ENCODE data around the gene LAMB3.
"Not testable (repeated sequence)": the region's sequence is repeated elsewhere in the genome, so short reads cannot be mapped to it uniquely, and the experiment has no call there.

Gene LAMB3
- total RNA-seq: 0 to 0.84 reads per million in 2 donors

- no peak for DNase-seq
Measured at GRCh38 chr1:209652121-209652735, at the start of gene LAMB3. Gene LAMB3 (minus strand): TSS chr1:209652425. CDS start chr1:209650944, 1,481 bp downstream.

DNA sequence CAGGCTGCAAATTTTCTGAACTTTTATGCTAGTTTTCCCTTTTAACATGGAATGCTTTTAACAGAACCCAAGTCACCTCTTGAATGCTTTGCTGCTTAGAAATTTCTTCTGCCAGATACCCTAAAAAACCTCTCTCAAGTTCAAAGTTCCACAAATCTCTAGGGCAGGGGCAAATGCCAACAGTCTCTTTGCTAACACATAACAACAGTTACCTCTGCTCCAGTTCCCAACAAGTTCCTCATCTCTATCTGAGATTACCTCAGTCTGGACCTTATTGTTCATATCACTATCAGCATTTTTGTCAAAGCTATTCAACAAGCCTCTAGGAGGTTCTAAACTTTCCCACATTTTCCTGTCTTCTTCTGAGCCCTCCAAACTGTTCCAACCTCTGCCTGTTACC, 48.5 kb upstream of the LAMB3 start:
- DNase-seq: not testable (repeated sequence)

- DNase-seq: no peak
Measured at GRCh38 chr1:209697126-209697525, 44.9 kb upstream of the LAMB3 start.

DNA sequence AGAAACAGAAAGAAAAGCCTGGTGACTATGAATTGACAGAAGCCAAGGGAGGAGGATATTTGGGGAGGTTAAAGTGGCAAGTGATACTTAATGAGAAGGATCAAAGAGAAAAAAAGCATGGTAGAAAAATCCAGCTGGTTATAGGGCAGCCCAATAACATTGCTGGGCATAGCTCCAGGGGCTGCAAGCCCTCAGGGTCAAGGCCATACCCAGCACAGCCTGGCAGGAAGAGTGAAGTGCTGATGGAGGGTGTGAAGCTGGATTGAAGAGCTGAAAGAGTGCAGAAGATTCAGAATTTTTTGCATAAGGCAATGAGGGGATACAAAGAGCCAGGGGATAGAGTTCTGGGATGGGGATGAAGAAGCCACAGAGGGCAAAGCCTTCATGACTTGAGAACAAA, 44.4 kb upstream of the LAMB3 start:
- DNase-seq: no peak

GRCh38 chr1:209692745-209693504, 40.7 kb upstream of the LAMB3 start:
- peak; percentile 66 for DNase-seq

DNA sequence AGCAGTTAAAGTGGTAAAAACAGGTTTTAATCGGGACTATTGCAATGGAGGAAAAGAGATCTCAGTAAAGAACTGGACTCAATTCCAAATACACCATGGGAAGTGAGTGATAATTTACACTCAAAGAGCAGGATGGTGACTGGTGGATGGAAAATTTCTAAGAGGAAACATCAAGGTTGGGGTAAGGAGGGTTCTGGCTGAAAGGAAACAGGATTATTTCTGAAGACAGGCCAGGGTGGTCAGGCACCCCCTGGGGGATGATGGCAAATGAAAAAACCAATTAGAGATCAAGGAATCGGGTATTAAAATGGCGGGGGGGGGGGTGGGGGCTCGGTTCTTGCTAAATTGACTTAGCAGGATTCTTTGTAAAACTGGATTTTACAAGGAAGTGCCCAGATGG, 40.1 kb upstream of the LAMB3 start:
- DNase-seq: no peak

DNA sequence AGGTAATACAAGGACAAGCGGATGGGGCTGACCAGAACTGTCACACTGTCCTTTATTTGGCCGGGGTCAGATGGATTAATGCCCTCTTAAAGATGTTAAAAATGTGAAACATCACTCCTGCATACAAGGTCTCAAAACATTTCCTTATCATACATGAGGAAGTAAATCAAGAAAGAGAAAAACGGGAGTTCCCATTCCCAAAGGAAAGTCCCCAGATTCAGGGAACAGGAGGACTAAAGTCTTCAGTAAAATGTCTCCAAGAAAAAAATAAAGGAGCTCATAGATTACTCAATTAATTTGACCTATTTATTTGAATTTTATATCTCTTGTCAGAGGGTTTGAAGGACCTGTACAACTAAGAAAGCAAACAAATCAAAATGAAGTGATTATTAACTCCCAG, 39.0 kb upstream of the LAMB3 start:
- DNase-seq: no peak

- no peak for DNase-seq
Measured at GRCh38 chr1:209689477-209689876, 37.3 kb upstream of the LAMB3 start.

- DNase-seq: no peak
Measured at GRCh38 chr1:209688746-209689234, 36.6 kb upstream of the LAMB3 start.

- DNase-seq: no peak
Measured at GRCh38 chr1:209686322-209686721, 34.1 kb upstream of the LAMB3 start.

- DNase-seq: no peak
Measured at GRCh38 chr1:209685821-209686220, 33.6 kb upstream of the LAMB3 start.

DNA sequence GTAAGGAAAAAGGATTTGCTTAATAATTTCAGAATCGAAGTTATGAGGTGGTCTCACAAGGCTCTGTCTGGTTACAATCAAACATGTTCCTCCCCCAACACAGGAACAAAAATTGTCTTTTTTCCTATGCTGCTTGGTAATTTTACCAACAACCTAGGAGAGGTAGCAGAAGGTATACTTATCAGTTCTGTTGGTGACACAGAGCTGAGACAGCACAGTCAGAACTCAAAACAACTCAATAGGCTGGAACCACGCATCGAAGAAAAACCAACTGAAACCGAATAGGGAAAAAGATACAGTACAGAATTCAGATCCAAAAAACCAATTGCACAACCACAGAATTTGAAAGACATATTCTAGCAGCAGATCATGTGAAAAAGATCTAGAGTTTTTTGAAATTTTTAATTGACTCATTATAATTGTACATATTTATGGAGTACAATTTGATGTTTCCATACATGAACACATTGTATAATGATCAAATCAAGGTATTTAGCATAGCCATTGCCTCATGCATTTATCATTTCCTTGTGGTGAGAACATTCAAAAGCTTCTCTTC, 26.8 kb upstream of the LAMB3 start:
- no peak for DNase-seq

DNA sequence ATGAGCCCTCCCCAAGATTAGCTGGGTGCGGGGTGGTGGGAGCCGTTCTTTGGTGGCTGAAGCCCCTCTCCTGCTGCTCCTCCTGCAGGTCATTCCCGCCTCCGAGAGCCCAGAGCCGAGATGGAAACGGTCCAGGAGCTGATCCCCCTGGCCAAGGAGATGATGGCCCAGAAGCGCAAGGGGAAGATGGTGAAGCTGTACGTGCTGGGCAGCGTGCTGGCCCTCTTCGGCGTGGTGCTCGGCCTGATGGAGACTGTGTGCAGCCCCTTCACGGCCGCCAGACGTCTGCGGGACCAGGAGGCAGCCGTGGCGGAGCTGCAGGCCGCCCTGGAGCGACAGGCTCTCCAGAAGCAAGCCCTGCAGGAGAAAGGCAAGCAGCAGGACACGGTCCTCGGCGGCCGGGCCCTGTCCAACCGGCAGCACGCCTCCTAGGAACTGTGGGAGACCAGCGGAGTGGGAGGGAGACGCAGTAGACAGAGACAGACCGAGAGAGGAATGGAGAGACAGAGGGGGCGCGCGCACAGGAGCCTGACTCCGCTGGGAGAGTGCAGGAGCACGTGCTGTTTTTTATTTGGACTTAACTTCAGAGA, 23.4 kb upstream of the LAMB3 start:
- no peak for DNase-seq

DNA sequence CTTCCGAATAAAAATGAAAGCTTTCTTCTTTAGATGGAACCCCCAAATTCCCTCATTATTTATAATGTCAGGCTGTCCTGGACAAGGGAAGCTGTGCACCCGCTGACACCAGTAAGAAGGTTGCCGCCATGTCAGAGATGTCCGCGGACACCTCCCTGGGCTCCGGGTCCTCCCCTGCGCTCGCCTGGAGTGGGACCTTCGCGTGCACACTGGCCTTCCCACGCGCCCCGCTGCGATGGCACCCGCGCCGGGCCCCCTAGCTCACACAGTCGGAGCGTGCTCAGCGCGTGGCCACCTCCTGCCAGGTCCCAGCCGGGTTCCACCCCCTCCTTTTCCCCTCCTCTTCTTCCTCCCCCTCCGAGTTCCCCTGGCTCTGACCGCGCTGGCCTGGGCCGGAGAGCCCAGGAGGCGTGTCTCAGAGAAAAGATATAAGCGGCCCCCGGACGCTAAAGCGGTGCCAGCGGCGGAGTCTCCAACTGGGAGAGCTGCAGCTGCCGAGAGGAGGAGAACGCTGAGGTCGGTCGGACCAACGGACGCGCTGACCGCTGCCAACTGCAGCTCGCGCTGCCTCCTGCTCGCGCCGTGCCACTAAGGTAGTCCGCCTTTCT, 22.8 kb upstream of the LAMB3 start, which contains the start of gene G0S2:
Gene G0S2 (plus strand): TSS at position 456 of the 608 bp plus-strand sequence. CDS start 273 bp downstream, outside the sequence.
- DNase-seq: no peak

DNA sequence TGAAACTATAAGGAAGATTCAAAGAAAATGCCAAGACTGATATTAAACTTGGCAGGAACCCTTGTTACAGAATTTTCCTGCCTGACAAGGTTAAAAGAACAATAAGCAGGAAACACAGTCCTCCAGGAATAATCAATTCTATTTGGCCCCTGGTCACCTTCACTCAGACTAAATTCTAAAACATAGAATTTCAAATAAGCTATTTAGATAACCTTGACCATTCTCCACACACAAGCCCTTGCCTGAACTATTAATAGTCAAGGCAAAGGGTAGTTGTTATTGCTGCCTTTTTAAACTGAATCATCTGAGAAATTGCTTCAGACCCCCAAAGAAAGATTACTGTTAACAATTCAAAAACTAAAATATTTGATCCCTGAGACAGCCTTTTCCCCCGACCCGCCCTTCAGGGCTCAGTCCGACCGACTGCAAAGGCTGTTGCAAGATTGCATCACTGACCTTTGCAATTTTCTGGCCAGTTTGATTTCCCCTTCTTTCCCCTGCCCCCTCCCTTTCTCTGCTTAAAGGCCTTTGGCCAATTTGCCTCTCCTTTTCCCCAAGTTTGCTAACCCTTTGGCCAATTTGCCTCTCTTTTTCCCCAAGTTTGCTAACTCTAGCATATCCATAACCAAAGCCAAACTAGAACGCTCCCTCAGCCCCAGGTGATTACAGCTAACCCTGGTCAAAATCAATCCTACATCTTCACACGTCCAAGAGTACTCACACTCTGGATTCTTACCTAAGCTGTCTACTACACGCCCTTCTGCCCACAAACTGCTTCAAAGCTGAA, 21.6 kb upstream of the LAMB3 start:
- DNase-seq: no peak

DNA sequence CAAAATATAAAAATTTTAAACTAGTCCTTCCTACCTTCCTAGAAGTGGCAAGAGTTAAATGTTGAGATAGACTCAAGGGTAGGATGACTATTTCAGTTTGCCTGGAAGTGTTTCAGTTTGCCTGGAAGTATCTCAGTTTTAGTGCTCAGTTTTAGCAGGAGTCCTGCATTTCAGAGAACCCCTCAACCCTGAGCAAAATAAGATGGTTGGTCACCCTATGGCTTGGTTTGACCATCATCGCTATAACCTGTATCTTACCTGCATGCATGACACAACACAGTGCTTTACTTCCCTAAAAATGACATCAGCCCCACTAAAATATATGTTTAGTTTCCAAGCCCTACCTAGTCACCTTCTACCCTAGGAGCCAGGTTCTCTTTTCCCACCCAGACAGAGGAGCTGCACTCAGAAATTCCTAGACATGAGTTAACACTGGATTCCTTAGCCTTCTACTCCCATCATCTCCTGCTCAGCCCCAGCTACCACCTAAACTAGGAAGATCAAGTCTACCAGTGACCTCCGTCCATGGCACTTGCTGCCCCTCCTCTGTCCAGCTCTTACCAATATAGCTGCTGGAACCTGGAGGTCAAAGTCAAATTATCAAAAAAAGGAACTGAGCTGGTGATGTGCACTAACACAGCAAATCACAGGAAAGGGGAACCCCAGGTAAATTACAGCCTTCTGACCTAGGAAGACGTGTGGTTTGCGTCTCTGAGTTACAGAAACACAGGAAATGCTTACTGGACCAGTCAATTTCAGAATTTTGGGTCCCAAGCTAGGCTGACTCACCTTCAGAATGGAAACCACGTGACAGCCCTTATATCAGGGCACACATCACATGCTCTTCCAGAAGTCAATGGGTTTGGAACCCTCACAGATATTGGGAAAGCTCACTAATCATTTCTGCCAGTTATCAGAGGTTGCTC, 20.7 kb upstream of the LAMB3 start:
- no peak for DNase-seq

DNA sequence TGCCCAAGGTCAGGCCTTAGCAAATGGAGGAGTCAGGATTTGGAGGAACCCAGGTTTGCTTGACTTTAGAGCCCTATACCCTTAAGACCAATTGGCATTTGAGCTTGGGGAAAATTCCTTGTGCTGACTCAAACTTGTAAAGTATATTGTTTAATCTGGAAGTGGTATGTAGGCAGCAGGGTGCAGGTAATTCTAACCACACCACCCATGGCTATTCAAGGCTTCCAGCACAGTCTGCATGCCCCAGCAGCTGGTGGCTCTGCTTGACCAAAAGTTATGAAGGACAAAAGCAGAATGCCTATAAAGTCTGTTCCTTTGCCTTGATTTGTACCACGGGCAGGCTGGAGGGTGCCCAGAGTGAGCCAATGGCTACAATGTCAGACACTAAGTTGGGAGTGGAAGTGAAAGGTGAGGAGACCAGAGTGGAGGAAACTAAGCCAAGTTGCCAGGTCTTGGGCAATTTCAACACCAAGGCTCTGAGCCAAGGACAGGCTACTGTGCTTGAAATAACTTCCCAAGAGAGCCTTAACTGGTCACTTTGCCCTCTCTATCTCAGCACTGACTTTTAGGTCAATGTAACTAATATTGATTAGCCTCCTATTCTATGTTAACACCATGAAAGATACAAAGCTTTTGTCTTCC, 18.3 kb upstream of the LAMB3 start:
- DNase-seq: no peak

GRCh38 chr1:209667708-209668107, 15.5 kb upstream of the LAMB3 start:
- no peak for DNase-seq

GRCh38 chr1:209667103-209667502, 14.9 kb upstream of the LAMB3 start:
- no peak for DNase-seq

DNA sequence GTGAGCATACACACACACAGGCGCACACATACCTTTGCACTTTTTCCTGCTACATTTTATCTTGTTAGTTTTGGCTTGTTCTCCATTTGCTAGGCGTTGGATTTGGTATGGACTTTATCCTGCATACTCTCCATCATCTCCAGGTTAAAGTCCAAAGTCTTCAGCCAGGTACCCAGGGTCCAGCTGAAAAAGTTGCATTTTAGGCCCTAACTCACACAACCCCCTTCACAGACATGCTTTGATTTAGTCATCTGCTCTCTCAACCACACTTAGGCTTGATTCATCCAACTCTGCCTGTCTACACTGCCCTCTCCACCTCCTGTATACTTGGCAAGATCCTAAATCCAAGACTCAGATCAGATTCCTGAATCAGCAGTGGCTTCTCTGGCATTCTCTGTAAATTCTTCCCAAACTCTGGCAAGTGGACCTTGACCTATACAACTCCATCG, 10.7 kb upstream of the LAMB3 start:
- no peak for DNase-seq

Measured in T-helper 9 cell (primary cell).